ENCODE measurements around the gene PXK.

PXK gene

GRCh38 chr3:58308728-58309127 is 24.0 kb upstream of the PXK start:
- H3K4me3 ChIP-seq (ENCODE audit: low read length, poor library complexity, severe bottlenecking), result peak overlapping the region; percentile 83

GRCh38 chr3:58317811-58318210 is 14.9 kb upstream of the PXK start:
- Histone ChIP-seq H3K4me2 (ENCODE audit: low read depth, low read length, poor library complexity, severe bottlenecking) (no peak overlapping the region), H3K9me2 (replicated peaks; ENCODE audit: low read depth, low read length) (no peaks in the 10 kb centered on the region), H3K4me3 (ENCODE audit: low read length, poor library complexity, severe bottlenecking) (no peak overlapping the region), H3K9ac (ENCODE audit: low read depth, low read length, poor library complexity, severe bottlenecking) (no peak overlapping the region), H2AFZ (ENCODE audit: low read length) (no peak overlapping the region), H3K27me3 (ENCODE audit: insufficient read depth, low read length, poor library complexity, severe bottlenecking) (no peaks in the 10 kb centered on the region), H3K36me3 (ENCODE audit: insufficient read depth, low read length) (peaks cover 51% of the 10 kb centered on the region; the same call in 1 of the 2 replicates), H3K4me1 (ENCODE audit: insufficient read depth, low read length, poor library complexity, severe bottlenecking) (no peaks in the 10 kb centered on the region), H3K9me3 (ENCODE audit: insufficient read depth, low read depth, low read length) (no peaks in the 10 kb centered on the region), H3K79me2 (ENCODE audit: insufficient read depth, low read length) (no peaks in the 10 kb centered on the region), H3F3A (ENCODE audit: low read depth) (no peaks in the 10 kb centered on the region), H4K20me1 (ENCODE audit: insufficient read depth, low read length, poor library complexity, severe bottlenecking) (no peaks in the 10 kb centered on the region)
- TF ChIP-seq CTCF (conservative IDR thresholded peaks at IDR 0.05; ENCODE audit: low read length), result no peak
- TF ChIP-seq EZH2phosphoT487 (IDR thresholded peaks at IDR 0.05; ENCODE audit: borderline replicate concordance), result no peak

More at GRCh38 chr3:58308728-58309127, 24.0 kb upstream of the PXK start:
- H3K4me1 ChIP-seq (ENCODE audit: insufficient read depth, low read length, poor library complexity, severe bottlenecking), result peaks cover 16% of the 10 kb centered on the region
- H4K20me1 ChIP-seq (ENCODE audit: insufficient read depth, low read length, poor library complexity, severe bottlenecking), result peaks cover 36% of the 10 kb centered on the region
- no peaks in the 10 kb centered on the region for H3K9me2 ChIP-seq (replicated peaks; ENCODE audit: low read depth, low read length)
- TF ChIP-seq EZH2phosphoT487 (IDR thresholded peaks at IDR 0.05; ENCODE audit: borderline replicate concordance) (no peak), CTCF (conservative IDR thresholded peaks at IDR 0.05; ENCODE audit: low read length) (no peak)
- H3K79me2 ChIP-seq (ENCODE audit: insufficient read depth, low read length), result peaks cover 53% of the 10 kb centered on the region
- H3K36me3 ChIP-seq (ENCODE audit: insufficient read depth, low read length), result peaks cover 29% of the 10 kb centered on the region; the same call in 1 of the 2 replicates
- H3K27me3 ChIP-seq (ENCODE audit: insufficient read depth, low read length, poor library complexity, severe bottlenecking), result no peaks in the 10 kb centered on the region
- no peak overlapping the region for H2AFZ ChIP-seq (ENCODE audit: low read length)
- H3K9me3 ChIP-seq (ENCODE audit: insufficient read depth, low read depth, low read length), result no peaks in the 10 kb centered on the region
- H3K9ac ChIP-seq (ENCODE audit: low read depth, low read length, poor library complexity, severe bottlenecking), result peak overlapping the region; percentile 90
- peak overlapping the region; percentile 92 for H3K4me2 ChIP-seq (ENCODE audit: low read depth, low read length, poor library complexity, severe bottlenecking)
- no peaks in the 10 kb centered on the region for H3F3A ChIP-seq (ENCODE audit: low read depth)

GRCh38 chr3:58321791-58322190 is 10.9 kb upstream of the PXK start:
- Histone ChIP-seq H3K9ac (ENCODE audit: low read depth, low read length, poor library complexity, severe bottlenecking) (no peak overlapping the region), H2AFZ (ENCODE audit: low read length) (no peak overlapping the region), H3K36me3 (ENCODE audit: insufficient read depth, low read length) (peaks cover 23% of the 10 kb centered on the region; the same call in 1 of the 2 replicates), H3K27me3 (ENCODE audit: insufficient read depth, low read length, poor library complexity, severe bottlenecking) (no peaks in the 10 kb centered on the region), H3K4me1 (ENCODE audit: insufficient read depth, low read length, poor library complexity, severe bottlenecking) (peaks cover 13% of the 10 kb centered on the region), H3K4me3 (ENCODE audit: low read length, poor library complexity, severe bottlenecking) (no peak overlapping the region), H3K9me3 (ENCODE audit: insufficient read depth, low read depth, low read length) (no peaks in the 10 kb centered on the region), H3K79me2 (ENCODE audit: insufficient read depth, low read length) (no peaks in the 10 kb centered on the region), H3F3A (ENCODE audit: low read depth) (no peaks in the 10 kb centered on the region), H4K20me1 (ENCODE audit: insufficient read depth, low read length, poor library complexity, severe bottlenecking) (no peaks in the 10 kb centered on the region), H3K4me2 (ENCODE audit: low read depth, low read length, poor library complexity, severe bottlenecking) (no peak overlapping the region), H3K9me2 (replicated peaks; ENCODE audit: low read depth, low read length) (no peaks in the 10 kb centered on the region)
- TF ChIP-seq EZH2phosphoT487 (IDR thresholded peaks at IDR 0.05; ENCODE audit: borderline replicate concordance) (no peak), CTCF (conservative IDR thresholded peaks at IDR 0.05; ENCODE audit: low read length) (no peak)

Measured in Loucy (cell line).